Measurements from ENCODE around the gene CALD1. TPM values are rescaled to one million over a fixed set of nuclear protein-coding genes. Genes with fewer than 3 reads are reported as not detected.
A peak's percentile ranks its signal among the peaks of the same experiment; 100 is the strongest.

Gene CALD1
- 1,623 to 1,979 TPM (median 1,941 TPM) in 3 replicates for total RNA-seq
- long read RNA-seq, full-length matches to known transcripts = 1,294 of 1,830 reads
- long read RNA-seq, partial matches to known transcripts = 114 of 1,830 reads
- long read RNA-seq, other reads (novel, unspliced or antisense) = 422 of 1,830 reads

DNA sequence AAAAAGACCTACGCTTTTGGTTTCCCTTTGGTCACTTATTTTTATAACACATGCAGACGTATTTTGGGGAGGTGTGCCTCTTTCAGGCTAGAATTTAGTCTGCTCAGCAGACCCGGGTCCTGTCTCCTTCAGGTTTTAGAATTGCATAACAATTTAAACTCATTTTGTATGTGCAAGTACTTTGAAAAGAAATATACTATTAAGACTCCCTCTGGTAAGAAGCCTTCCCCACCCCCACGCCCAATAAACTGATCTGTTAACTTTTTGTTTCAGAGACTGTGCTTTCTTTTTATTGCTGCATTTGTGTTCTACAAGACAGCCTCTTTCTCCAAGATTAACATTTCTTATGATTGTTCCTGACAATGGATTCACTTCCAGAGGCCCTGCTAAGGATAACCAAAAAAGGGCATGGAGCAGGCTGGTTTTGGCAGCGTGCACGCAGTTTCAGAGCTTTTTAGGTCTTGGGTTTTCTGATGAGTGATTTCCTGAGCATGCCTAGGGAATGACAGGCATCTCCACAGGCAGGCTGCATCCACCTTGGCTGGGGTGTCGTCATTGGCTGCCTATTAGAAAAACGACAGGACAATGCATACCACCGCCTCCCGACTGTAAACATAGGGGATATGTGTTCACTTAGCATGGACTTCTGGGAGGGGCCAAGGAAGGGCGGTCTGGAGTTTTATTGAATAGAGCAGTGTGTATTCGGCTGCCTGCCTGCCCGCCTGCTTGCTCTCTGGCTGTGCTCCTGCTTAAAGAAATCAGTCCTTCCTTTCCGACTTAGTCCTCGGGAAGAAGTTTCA, at the start of gene CALD1:
CALD1 (plus strand) TSS at position 694 of the 800 bp plus-strand sequence. CDS start 88,100 bp downstream, outside the sequence.
- Mint-ChIP-seq H3K36me3 (ENCODE audit: low read depth) (peaks cover 20% of the 10 kb centered on the region), H3K9me3 (ENCODE audit: low read depth) (no peaks in the 10 kb centered on the region), H3K4me3 (ENCODE audit: unreplicated experiment) (no peak within 1 kb of the TSS), H3K27ac (ENCODE audit: unreplicated experiment) (no peak within 1 kb of the TSS), H3K4me1 (ENCODE audit: low read depth) (peaks cover 30% of the 10 kb centered on the region), H3K27me3 (ENCODE audit: low read depth) (no peaks in the 10 kb centered on the region)
- no peak for TF ChIP-seq CTCF (IDR thresholded peaks at IDR 0.05)
- DNase-seq (ENCODE audit: low spot score) = peak; percentile 94

- TF ChIP-seq CTCF (IDR thresholded peaks at IDR 0.05) = no peak
- no peaks in the 10 kb centered on the region for H3K36me3 Mint-ChIP-seq (ENCODE audit: low read depth)
- peak overlapping the region; percentile 95 for H3K27ac Mint-ChIP-seq (ENCODE audit: unreplicated experiment)
- peak overlapping the region; percentile 42 for H3K4me3 Mint-ChIP-seq (ENCODE audit: unreplicated experiment)
- peaks cover 54% of the 10 kb centered on the region for H3K4me1 Mint-ChIP-seq (ENCODE audit: low read depth)
- DNase-seq (ENCODE audit: low spot score) = no peak
- peaks cover 3% of the 10 kb centered on the region for H3K9me3 Mint-ChIP-seq (ENCODE audit: low read depth)
- H3K27me3 Mint-ChIP-seq (ENCODE audit: low read depth) = no peaks in the 10 kb centered on the region
Measured at GRCh38 chr7:134729895-134730294, 49.5 kb upstream of the CALD1 start.

GRCh38 chr7:134730411-134730829, 49.0 kb upstream of the CALD1 start:
- Mint-ChIP-seq H3K36me3 (ENCODE audit: low read depth) (no peaks in the 10 kb centered on the region), H3K27me3 (ENCODE audit: low read depth) (no peaks in the 10 kb centered on the region), H3K4me1 (ENCODE audit: low read depth) (peaks cover 49% of the 10 kb centered on the region), H3K9me3 (ENCODE audit: low read depth) (peaks cover 3% of the 10 kb centered on the region), H3K27ac (ENCODE audit: unreplicated experiment) (peak overlapping the region; percentile 95), H3K4me3 (ENCODE audit: unreplicated experiment) (peak overlapping the region; percentile 40)
- TF ChIP-seq CTCF (IDR thresholded peaks at IDR 0.05) = no peak
- DNase-seq (ENCODE audit: low spot score) = no peak

DNA sequence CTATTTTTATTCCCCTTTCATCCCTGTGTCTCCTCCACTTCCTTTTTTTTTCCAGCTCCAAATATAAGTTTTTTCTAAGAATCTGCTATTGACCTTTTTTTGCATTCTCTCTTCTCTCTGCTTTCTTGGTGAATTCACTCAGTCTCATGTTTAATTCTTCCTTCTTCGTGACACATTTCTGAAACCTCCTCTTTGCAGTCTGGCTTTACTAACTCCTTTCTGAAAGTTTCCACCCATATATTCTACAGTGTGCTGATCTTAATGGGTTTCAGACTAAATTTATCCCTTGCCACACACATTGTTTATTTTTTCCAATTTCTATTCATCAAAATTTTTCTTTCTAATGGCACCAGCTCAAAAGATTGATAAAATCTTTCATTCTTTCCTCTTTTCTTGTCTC, 47.8 kb upstream of the CALD1 start:
- H3K4me3 Mint-ChIP-seq (ENCODE audit: unreplicated experiment) = no peak overlapping the region
- H3K9me3 Mint-ChIP-seq (ENCODE audit: low read depth) = no peaks in the 10 kb centered on the region
- no peak for TF ChIP-seq CTCF (IDR thresholded peaks at IDR 0.05)
- peak overlapping the region; percentile 95 for H3K27ac Mint-ChIP-seq (ENCODE audit: unreplicated experiment)
- no peak for DNase-seq (ENCODE audit: low spot score)
- H3K36me3 Mint-ChIP-seq (ENCODE audit: low read depth) = no peaks in the 10 kb centered on the region
- H3K27me3 Mint-ChIP-seq (ENCODE audit: low read depth) = no peaks in the 10 kb centered on the region
- peaks cover 59% of the 10 kb centered on the region for H3K4me1 Mint-ChIP-seq (ENCODE audit: low read depth)

DNA sequence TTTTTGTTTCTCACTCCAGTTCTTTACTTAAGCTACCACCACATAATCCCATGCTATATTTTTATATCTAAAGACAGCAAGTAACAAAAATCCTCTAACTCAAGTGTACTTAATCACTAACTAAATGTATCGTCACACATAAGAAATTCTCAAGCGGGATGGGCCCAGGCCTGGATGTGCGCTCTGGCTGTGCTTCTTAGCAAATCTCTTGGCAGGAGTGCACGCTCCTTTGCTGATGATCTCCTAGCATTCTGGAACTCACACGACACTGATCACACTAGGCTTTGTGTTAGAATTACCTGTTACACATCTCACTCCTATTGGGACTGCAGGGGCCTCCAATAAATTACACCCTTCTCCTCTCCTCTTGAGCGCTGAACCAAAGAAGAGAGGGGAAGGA, 46.7 kb upstream of the CALD1 start:
- H3K9me3 Mint-ChIP-seq (ENCODE audit: low read depth) = no peaks in the 10 kb centered on the region
- H3K4me3 Mint-ChIP-seq (ENCODE audit: unreplicated experiment) = no peak overlapping the region
- no peak for TF ChIP-seq CTCF (IDR thresholded peaks at IDR 0.05)
- H3K27me3 Mint-ChIP-seq (ENCODE audit: low read depth) = no peaks in the 10 kb centered on the region
- DNase-seq (ENCODE audit: low spot score) = no peak
- peaks cover 66% of the 10 kb centered on the region for H3K4me1 Mint-ChIP-seq (ENCODE audit: low read depth)
- no peak overlapping the region for H3K27ac Mint-ChIP-seq (ENCODE audit: unreplicated experiment)
- no peaks in the 10 kb centered on the region for H3K36me3 Mint-ChIP-seq (ENCODE audit: low read depth)

Measured in chondrocyte (in vitro differentiated cells).